ENCODE results near the gene ERBB3. TPM values are rescaled to one million over a fixed set of nuclear protein-coding genes. Genes with fewer than 3 reads are reported as not detected.

ERBB3 gene
- total RNA-seq, 1 donor from 2014 or later: 1.3 TPM

DNA sequence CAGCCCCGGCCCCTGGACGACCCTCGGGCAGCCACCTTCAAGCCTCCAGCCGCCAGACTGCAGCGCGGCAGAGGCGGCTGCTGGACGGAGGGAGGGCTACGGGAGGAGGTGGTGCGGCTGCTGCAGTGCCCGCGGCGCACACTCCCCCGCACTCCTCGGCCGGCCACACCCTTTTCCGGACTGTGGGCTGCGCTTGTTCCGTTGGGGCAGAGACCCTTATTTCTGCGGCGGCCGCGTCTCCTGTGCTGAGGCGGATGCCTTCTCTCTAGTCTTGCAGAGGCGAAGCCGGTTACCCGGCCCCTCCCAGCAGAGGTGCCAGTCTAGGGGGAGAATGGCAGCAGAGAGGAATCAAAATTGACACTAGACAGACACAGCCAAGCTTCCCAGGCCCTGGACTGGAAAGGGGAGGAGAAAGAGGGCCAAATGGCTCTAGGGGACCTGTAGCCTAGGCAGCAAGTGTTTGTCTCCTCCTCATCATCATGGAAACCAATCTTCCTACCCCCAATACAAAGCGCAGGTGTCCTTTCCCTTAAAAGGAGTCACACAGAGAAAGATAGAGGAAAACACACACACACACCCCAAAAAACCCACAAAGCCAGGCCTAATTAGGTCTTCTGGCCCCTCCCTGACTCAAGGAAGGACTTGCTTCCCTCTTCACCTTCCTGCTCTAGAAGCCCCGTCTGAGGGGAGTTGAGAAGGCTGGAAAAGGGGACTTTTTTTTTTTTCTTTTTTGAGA lies 49.4 kb downstream of the ERBB3 start:
- intact Hi-C loops (cut with micrococcal nuclease): loop anchor here (1.0 to 5.0 kb wide), 3 partner anchors 9 to 1153 kb away; partner anchors contain the start of gene SPRYD4

DNA sequence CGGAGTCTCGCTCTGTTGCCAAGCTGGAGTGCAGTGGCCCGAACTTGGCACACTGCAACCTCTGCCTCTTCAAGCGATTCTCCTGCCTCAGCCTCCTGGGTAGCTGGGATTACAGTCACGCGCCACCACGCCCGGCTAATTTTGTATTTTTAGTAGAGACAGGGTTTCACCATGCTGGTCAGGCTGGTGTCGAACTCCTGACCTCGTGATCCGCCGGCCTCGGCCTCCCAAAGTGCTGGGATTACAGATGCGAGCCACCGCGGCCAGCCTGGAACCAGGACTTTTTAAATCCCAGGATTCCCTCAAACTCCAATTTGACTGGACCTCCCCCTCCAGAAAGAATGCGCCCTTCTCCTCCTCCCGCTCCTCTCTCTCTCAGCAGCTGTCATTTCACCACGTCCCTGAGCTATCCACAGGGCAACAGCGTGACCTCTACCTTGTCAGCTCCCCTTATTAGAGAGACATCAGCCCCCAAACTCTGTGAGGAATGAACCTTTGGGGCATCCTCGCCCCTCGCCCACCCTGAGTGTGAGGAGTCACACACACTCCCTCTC lies 50.1 kb downstream of the ERBB3 start:
- intact Hi-C loops (cut with micrococcal nuclease): loop anchor here (1.0 to 5.0 kb wide), 3 partner anchors 8 to 1152 kb away; partner anchors contain the start of gene SPRYD4

DNA sequence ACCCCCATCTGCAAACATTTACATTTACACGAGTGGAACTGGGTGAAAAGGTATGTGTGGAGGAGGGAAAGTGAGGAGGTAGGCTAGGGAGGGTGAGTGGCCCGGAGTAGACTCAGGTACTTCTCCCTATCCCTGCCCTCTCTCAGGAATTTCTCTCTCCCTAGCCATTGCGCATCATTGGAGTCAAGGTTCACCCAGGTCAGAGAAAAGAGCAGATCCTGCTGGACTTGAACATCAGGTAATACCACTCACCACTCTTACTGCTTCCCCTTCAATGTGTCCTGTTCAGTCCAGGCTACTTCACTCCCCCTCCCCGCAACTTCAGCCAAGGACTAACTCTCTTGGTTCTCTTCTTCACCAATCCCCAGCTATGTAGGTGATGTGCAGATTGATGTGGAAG lies 50.9 kb downstream of the ERBB3 start:
- intact Hi-C loops (cut with micrococcal nuclease): no loop called here

DNA sequence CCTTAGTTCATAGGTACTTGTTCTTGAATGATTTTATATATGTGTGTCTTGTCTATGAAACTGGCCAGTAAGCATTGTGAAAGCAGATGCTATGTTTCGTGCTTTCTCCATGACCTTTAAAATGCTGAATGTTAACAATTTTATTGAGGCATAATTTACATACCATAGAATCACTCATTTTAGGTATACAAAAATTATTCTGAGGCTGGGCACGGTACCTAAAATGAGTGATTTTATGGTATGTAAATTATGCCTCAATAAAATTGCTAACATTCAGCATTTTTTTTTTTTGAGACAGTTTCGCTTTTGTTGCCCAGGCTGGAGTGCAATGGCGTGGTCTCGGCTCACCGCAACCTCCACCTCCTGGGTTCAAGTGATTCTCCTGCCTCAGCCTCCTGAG lies 54.9 kb downstream of the ERBB3 start:
- intact Hi-C loops (cut with micrococcal nuclease): no loop called here

DNA sequence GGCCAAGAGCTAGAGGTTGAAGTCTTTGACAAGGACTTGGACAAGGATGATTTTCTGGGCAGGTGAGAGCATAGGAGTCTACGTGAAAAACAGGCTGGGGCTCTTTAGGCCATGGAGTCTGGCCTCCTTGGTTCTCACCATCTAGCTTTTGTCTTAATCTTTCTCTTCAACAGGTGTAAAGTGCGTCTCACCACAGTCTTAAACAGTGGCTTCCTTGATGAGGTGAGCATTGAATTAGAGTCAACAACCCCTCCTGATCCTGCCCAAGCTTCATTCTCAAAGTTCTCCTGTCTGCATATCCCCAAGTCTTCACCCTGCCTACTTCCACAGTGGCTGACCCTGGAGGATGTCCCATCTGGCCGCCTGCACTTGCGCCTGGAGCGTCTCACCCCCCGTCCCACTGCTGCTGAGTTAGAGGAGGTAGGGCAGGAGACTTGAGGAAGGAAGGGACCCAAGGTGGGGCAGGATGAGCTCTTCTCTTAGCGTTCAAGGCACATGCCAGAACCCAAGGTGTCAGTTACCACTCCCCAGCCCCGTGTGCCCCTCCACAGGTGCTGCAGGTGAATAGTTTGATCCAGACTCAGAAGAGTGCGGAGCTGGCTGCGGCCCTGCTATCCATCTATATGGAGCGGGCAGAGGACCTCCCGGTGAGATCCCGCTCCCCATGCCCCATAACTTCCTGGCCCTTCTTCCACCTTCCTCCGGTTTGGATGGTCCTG lies 58.0 kb downstream of the ERBB3 start:
- intact Hi-C loops (cut with micrococcal nuclease): loop anchor here (1.0 kb wide), 1 partner anchor 9 kb away; no protein-coding TSS in a partner anchor

DNA sequence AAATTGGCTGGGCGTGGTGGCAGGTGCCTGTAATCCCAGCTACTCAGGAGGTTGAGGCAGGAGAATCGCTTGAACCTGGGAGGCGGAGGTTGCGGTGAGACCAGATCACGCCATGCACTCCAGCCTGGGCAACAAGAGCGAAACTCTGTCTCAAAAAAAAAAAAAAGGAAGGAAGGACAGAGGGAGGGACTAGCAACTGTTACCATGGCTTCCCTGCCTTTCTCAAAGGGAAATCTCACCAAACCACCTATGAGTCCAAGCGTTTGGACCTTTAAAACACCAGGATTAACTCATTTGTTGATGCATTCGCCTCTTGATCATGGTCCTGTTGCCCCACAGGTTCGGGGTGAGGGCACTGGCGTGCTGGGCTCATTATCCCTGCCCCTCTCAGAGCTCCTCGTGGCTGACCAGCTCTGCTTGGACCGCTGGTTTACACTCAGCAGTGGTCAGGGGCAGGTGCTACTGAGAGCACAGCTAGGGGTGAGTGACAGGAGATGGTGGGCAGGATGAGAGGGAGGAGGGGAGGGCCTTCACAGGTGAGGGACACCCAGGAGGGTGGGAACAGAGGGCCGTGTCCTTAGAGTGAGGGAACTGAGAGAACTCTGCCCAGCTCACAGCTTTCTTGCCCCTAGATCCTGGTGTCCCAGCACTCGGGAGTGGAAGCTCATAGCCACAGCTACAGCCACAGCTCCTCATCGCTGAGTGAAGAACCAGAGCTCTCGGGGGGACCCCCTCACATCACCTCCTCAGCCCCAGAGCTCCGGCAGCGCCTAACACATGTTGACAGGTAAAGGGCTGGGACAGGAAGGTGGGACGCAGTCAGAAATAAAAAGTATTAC lies 62.2 kb downstream of the ERBB3 start:
- intact Hi-C loops (cut with micrococcal nuclease): no loop called here

DNA sequence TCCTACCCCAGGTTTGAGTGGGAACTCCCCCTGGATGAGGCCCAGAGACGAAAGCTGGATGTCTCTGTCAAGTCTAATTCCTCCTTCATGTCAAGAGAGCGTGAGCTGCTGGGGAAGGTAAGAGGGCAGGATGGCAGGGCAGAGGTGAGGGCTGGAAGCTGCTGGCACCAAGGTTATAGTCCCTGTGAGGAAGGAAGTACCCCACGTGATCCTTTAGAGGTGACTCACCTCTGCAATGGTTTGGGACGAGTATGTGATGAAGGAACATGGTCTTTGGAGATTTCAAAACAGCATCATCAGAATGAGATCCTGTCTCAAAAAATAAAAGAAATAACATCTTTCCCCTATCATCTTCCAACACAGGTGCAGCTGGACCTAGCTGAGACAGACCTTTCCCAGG lies 63.3 kb downstream of the ERBB3 start:
- intact Hi-C loops (cut with micrococcal nuclease): no loop called here

DNA sequence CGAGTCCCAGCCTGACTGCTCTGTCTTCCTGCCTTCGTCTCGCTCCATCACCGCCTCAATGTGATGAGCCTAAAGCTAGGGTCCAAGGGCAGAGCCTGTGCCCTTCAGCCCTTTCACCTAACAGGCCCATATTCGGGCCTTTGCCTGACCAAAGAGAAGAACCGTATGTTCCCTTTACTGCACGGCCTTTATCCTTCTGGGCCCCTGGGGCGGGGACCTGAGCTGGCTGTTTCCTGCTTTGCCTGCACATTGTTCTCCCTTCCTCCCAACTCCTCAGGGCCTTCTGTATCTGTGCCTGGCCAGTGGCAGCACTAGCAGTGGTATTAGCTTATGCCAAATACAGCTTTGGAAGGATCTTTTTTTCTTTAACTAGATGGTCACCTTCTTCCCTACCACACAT lies 63.9 kb downstream of the ERBB3 start:
- intact Hi-C loops (cut with micrococcal nuclease): no loop called here

DNA sequence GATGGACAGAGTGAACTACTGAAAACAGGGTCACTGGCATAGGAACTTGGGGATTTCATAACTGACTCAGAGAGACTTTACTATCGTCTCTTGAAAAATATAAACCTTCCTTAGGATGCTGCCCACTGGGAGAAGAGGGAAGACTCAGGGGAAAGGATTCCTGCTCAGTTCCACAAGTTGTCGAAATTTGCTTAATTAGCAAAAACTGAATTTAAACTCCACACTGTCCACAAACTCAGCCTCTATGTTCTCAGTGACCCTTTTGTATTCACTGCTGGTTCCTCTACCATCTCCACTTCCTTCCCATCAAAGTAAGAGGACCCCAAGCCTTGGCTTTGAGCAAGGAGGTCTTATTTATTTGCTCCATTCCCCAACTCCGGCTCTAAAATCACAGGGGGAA lies 65.3 kb downstream of the ERBB3 start:
- intact Hi-C loops (cut with micrococcal nuclease): no loop called here

DNA sequence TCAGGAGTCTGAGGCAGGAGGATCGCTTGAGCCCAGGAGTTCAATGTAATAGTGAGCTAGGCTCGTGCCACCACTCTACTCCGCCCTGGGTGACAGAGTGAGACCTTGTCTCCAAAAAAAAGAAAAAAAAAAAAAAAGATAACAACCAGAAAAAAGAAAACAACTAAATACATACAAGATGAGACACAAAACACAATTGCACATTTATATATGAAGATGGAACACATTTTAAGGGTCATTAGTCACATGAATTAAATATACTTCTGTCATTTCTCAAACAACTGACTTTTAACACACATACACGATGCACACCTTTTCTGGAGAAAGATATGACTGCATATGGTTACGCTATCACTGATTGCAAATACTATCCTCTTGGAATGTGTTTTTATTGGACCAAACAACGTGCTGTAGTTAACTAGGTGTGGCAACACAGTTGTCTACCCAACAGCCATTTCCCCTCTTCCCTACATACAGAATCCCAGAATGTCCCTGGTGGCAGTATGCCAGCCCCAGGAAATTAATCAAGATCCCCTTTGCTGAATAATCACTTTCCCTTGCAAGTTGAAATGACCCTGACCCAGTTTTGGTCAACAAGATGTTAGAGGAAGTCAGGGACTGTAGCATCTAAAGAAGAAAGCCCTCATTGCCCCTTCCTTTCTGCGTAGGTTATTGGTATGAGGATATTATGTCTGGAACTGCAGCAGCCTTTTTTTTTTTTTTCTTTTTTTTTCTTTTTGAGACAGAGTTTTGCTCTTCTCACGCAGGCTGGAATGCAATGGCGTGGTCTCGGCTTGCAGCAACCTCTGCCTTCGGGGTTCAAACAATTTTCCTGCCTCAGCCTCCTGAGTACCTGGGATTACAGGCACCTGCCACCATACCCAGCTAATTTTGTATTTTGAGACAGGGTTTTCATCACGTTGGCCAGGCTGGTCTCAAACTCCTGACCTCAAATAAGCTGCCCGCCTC lies 66.8 kb downstream of the ERBB3 start:
- intact Hi-C loops (cut with micrococcal nuclease): no loop called here

DNA sequence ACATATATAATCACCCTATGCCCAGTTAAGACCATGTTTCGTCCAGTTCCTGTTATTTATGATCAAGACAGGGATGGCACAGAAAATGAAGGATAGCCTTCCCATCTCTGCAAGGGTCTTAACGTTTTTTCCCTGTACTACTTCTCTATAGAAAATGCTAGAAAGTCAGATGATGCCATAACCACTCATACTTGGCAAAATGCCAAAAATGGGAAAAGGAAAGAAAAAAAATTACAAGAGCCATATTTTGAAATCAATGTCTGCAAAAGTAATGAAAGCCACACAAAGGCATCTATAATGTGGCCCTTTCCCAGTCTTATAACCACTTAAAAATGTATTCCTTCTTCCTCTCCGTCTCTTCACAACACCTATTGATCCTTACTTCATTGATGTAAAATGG lies 70.6 kb downstream of the ERBB3 start:
- intact Hi-C loops (cut with micrococcal nuclease): loop anchor here (5.0 kb wide), 1 partner anchor 333 kb away; the partner anchor contains the start of genes ORMDL2 and SARNP

DNA sequence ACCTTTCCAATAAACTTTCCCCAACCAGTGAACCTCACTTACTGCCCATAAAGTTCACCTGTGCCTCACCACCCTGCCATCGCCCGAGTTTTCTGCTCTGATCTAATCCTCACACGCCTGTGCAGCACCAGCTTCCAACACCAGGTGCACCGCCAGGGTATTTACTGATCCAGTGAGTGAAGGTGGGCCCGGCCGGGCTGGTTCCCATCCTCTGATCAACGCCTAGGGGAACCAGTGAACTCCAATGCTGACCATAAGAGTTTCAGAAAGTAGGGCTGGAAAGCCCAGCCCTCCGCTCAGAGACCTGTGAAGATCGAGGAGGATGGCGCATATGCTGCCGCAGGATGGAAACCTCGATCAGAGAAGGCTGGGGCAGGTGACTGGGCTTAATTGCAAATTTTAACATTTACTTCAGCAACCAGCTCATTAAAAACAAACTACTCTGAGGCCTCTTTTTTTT lies 71.7 kb downstream of the ERBB3 start:
- intact Hi-C loops (cut with micrococcal nuclease): loop anchor here (1.0 to 5.0 kb wide), 11 partner anchors 9 to 334 kb away; partner anchors contain the start of genes DGKA, ORMDL2, PA2G4 and RPS26

DNA sequence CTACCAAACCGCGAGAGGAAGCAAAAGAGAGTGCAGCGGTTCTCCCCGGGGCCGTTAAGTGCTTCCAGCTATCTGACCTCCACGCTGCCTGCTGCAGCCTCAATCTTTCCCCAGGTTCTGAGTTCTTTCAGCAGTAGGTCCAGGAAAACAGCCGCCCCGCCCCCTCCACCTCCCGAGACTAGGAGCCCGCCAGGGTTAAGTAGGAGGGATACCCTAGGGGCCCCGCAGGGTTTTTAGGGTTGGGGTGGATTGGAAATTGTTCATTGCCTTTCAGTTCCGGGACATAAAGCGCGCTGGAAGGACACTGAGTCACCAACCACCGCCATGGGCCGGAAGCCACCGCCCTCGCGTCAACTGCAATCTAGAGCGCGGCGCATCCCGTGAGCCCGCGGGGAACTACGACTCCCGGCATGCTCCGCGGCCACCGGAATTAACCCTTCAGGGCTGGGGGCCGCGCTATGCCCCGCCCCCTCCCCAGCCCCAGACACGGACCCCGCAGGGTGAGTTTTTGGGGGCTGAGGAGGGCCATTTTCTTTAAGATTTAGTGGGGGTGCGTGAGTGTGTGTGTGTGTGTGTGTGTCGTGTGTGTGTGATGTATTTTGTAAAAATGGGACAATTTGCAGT lies 72.3 kb downstream of the ERBB3 start, which contains the start of gene MYL6B:
MYL6B (plus strand) TSS at position 456 of the 624 bp plus-strand sequence. CDS start 1,332 bp downstream, outside the sequence.
- intact Hi-C loops (cut with micrococcal nuclease): loop anchor here (1.0 to 5.0 kb wide), 10 partner anchors 8 to 335 kb away; partner anchors contain the start of genes DGKA, ORMDL2, PA2G4 and RPS26

Other genes with a start within 250 kb of the ERBB3 start
- gene MMP19, start 237.2 kb upstream of the ERBB3 start, total RNA-seq: 0.12 TPM in 1 of 2 replicates, not detected in the other
- 41.9 and 44.6 TPM in 2 replicates for gene PYM1, start 152.3 kb upstream of the ERBB3 start, total RNA-seq
- gene DGKA, start 149.0 kb upstream of the ERBB3 start, total RNA-seq: 575 and 579 TPM in 2 replicates
- gene PMEL, start 114.1 kb upstream of the ERBB3 start, total RNA-seq: not detected in 2 replicates
- gene CDK2, start 113.3 kb upstream of the ERBB3 start, total RNA-seq: 82.1 and 84.4 TPM in 2 replicates
- gene RAB5B, start 106.1 kb upstream of the ERBB3 start, total RNA-seq: 68.8 and 73.5 TPM in 2 replicates
- 10.0 and 10.6 TPM in 2 replicates for gene SUOX, start 82.9 kb upstream of the ERBB3 start, total RNA-seq
- gene IKZF4, start 59.1 kb upstream of the ERBB3 start, total RNA-seq: 33.2 and 37.8 TPM in 2 replicates
- 32.8 and 35.9 TPM in 2 replicates for gene RPS26, start 38.2 kb upstream of the ERBB3 start, total RNA-seq
- 254 and 261 TPM in 2 replicates for gene PA2G4, start 24.4 kb downstream of the ERBB3 start, total RNA-seq
- 3,184 and 3,191 TPM in 2 replicates for gene RPL41, start 36.5 kb downstream of the ERBB3 start, total RNA-seq
- 9.5 and 10.1 TPM in 2 replicates for gene ZC3H10, start 38.1 kb downstream of the ERBB3 start, total RNA-seq
- 261 and 266 TPM in 2 replicates for gene ESYT1, start 48.1 kb downstream of the ERBB3 start, total RNA-seq
- 52.2 and 61.9 TPM in 2 replicates for gene MYL6B, start 72.4 kb downstream of the ERBB3 start, total RNA-seq
- 1,662 and 1,663 TPM in 2 replicates for gene MYL6, start 78.2 kb downstream of the ERBB3 start, total RNA-seq
- 140 and 147 TPM in 2 replicates for gene SMARCC2, start 109.3 kb downstream of the ERBB3 start, total RNA-seq
- gene RNF41, start 141.8 kb downstream of the ERBB3 start, total RNA-seq: 37.8 and 40.7 TPM in 2 replicates
- gene NABP2, start 144.2 kb downstream of the ERBB3 start, total RNA-seq: 62.1 and 66.5 TPM in 2 replicates
- 1.1 and 1.9 TPM in 2 replicates for gene SLC39A5, start 149.9 kb downstream of the ERBB3 start, total RNA-seq
- gene ANKRD52, start 178.2 kb downstream of the ERBB3 start, total RNA-seq: 57.8 and 74.9 TPM in 2 replicates
- 17.9 and 19.9 TPM in 2 replicates for gene COQ10A, start 186.8 kb downstream of the ERBB3 start, total RNA-seq
- 255 and 262 TPM in 2 replicates for gene CS, start 220.2 kb downstream of the ERBB3 start, total RNA-seq
- gene CNPY2, start 235.8 kb downstream of the ERBB3 start, total RNA-seq: 141 and 153 TPM in 2 replicates

Measured in T-helper 1 cell treated with Interleukin-12 subunit alpha and Interleukin-12 subunit beta and Interleukin-4 antibody, amounts not matched to agents 30 ng/mL and 1 ng/mL, for 36 hours (primary cell).